22Rv1 (cell line): Measurements from ENCODE around the gene GSKIP.

Source experiments
- ZFX ChIP-seq: fragments of 450-650 bp; IDR thresholded peaks from 2 replicates; pipeline ENCODE4 v1.6.1; 2017; ENCODE audit warnings: antibody characterized with exemption, borderline replicate concordance
- TF ChIP-seq, protein P1 (sequence below): fragments of 450-650 bp; IDR thresholded peaks from 2 replicates; pipeline ENCODE4 v1.5.1; 2017; ENCODE audit warnings: mild to moderate bottlenecking

DNA sequence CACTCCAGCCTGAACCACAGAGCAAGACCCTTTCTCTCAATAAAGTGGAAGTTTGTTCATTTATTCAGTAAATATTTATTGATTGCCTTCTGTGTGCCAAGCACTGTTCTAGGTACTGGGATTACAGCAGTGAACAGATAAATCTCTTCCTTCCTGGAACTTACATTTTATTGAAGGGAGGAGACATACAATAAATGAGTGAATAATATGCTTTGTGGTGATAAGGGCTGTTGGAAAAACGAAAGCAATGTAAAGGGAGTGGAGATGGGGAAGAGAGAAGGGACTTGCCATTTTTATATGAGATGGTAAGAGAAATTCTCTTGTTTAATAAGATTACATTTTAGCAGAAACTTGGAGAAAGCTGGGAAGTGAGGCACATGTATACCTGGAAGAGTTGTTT, 1.6 kb downstream of the GSKIP start:
- TF ChIP-seq, protein P1, sequence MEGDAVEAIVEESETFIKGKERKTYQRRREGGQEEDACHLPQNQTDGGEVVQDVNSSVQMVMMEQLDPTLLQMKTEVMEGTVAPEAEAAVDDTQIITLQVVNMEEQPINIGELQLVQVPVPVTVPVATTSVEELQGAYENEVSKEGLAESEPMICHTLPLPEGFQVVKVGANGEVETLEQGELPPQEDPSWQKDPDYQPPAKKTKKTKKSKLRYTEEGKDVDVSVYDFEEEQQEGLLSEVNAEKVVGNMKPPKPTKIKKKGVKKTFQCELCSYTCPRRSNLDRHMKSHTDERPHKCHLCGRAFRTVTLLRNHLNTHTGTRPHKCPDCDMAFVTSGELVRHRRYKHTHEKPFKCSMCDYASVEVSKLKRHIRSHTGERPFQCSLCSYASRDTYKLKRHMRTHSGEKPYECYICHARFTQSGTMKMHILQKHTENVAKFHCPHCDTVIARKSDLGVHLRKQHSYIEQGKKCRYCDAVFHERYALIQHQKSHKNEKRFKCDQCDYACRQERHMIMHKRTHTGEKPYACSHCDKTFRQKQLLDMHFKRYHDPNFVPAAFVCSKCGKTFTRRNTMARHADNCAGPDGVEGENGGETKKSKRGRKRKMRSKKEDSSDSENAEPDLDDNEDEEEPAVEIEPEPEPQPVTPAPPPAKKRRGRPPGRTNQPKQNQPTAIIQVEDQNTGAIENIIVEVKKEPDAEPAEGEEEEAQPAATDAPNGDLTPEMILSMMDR: no peak
- no peak for TF ChIP-seq ZFX
